BJ (cell line): ENCODE data around the gene C12orf75. TPM values are rescaled to one million over a fixed set of nuclear protein-coding genes. Genes with fewer than 3 reads are reported as not detected.
"Not testable (repeated sequence)": the region's sequence is repeated elsewhere in the genome, so short reads cannot be mapped to it uniquely, and the experiment has no call there.

Source experiments
- CTCF ChIA-PET: fragments of 350-600 bp; formaldehyde crosslinking; extraction: SDS; loops from one replicate; lab custom pipeline; 2021; ENCODE audit warnings: antibody characterized with exemption, inconsistent platforms; lab: Yijun Ruan, JAX
- POLR2A ChIA-PET: fragments of 300-600 bp; sonication (Branson Sonifier 250); formaldehyde crosslinking; extraction: SDS; loops from one replicate; lab custom pipeline; 2021; ENCODE audit warnings: antibody characterized with exemption; lab: Charles Lee
- DNase-seq: peaks from one replicate; pipeline ENCODE4 v3.0.0-alpha.2; 2011; ENCODE audit warnings: low read depth
- H3K27me3 ChIP-seq: 2 replicates; pipeline ENCODE4 v1.6.0; 2011; ENCODE audit warnings: low read length; ENCODE audit not compliant: control insufficient read depth, insufficient read depth
- H3K36me3 ChIP-seq: 2 replicates; pipeline ENCODE4 v1.5.1; 2011; ENCODE audit warnings: low read length; ENCODE audit not compliant: control insufficient read depth, insufficient read depth
- H3K4me3 ChIP-seq: 2 replicates; pipeline ENCODE4 v1.5.1; 2011; ENCODE audit warnings: low read depth, mild to moderate bottlenecking, control low read depth, low read length
- polyA plus RNA-seq: library from polyadenylated mRNA; depleted of rRNA; stranded (reverse); fragments of >200 nt; gene quantifications from 2 replicates; pipeline ENCODE4 v1.2.3, GENCODE V29; 2011
- TF ChIP-seq, protein P1 (sequence below): IDR thresholded peaks from 2 replicates; pipeline ENCODE4 v1.5.1; 2011; ENCODE audit warnings: low read depth, mild to moderate bottlenecking, control low read depth, inconsistent platforms, low read length, moderate library complexity; ENCODE audit not compliant: insufficient read depth

Gene C12orf75
- polyA plus RNA-seq, 1 experiment: 365 TPM

DNA sequence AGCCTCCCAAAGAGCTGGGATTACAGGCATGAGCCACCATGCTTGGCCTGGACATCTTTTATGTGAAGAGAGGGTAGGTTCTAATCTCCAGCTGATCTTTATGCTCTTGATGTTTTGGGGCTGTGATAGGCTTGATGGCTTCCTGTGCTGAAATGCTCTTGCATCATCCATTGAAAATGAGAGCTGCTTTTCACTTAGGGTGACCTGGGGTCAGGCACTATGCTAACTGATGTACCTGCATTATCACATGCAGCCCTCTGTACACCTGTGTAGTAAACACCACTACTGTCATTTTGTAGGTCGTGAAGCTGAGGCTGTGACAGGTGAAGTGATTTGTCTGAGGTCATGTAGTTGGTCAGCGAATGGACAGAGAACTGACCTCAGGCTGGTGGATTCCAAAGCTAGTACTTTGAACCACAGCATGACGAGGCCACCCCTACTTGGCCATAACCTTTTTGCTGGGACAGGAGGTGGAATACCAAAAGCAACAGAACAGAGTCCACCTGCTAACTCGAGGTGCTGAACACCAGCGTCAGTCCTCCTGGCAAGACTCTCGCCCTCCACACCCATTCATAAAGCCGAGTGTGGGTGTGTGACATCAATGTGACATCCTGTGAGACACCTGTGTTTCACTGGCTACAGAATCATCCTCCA, 69.1 kb downstream of the C12orf75 start:
- TF ChIP-seq, protein P1, sequence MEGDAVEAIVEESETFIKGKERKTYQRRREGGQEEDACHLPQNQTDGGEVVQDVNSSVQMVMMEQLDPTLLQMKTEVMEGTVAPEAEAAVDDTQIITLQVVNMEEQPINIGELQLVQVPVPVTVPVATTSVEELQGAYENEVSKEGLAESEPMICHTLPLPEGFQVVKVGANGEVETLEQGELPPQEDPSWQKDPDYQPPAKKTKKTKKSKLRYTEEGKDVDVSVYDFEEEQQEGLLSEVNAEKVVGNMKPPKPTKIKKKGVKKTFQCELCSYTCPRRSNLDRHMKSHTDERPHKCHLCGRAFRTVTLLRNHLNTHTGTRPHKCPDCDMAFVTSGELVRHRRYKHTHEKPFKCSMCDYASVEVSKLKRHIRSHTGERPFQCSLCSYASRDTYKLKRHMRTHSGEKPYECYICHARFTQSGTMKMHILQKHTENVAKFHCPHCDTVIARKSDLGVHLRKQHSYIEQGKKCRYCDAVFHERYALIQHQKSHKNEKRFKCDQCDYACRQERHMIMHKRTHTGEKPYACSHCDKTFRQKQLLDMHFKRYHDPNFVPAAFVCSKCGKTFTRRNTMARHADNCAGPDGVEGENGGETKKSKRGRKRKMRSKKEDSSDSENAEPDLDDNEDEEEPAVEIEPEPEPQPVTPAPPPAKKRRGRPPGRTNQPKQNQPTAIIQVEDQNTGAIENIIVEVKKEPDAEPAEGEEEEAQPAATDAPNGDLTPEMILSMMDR: no peak
- peaks cover 22% of the 10 kb centered on the region for H3K36me3 ChIP-seq
- H3K27me3 ChIP-seq: no peaks in the 10 kb centered on the region
- DNase-seq: no peak
- CTCF ChIA-PET: no interaction called here
- POLR2A ChIA-PET: no interaction called here
- no peak overlapping the region for H3K4me3 ChIP-seq

DNA sequence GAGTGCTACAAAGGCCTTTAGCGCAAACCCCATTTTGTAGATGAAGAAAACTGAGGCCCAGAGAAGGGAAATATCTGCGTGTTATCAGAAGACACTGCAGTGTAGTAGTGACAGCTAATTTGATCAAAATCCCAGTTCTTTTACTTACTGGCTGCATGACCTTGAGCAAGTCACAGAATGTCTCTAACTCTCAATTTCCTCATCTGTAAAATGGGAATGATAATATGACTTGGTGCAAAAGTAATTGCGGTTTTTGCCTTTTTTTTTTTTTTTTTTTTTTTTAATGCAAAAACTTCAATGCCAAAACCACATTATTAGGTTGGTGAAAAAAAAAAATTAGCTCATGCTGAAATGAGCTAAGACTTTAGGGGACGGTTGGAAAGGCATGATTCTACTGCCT, 69.7 kb downstream of the C12orf75 start:
- CTCF ChIA-PET: no interaction called here
- DNase-seq: no peak
- peaks cover 23% of the 10 kb centered on the region for H3K36me3 ChIP-seq
- POLR2A ChIA-PET: no interaction called here
- no peak overlapping the region for H3K4me3 ChIP-seq
- TF ChIP-seq, protein P1: no peak
- no peaks in the 10 kb centered on the region for H3K27me3 ChIP-seq

DNA sequence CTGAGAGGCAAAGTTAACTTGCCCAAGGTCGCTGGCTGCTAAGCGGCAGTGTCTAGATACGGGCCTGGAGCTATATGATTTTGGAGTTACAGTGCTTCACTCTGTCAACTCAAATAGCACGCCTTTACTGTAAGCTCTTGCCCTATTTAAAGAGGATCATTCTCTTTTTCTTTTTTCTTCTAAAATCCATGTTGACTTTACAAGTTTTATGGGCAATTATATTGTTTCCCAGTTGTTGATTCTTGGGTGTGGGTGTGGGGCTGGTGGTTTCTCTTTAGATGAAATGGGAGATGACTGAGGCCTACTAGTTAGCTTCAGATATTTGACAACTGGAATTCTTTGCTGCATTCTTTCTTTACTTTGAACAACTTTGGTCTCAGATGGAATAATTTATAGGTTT, 70.7 kb downstream of the C12orf75 start:
- no peak overlapping the region for H3K4me3 ChIP-seq
- peaks cover 29% of the 10 kb centered on the region for H3K36me3 ChIP-seq
- POLR2A ChIA-PET: interaction anchor here (0.6 to 0.7 kb wide), 3 partner anchors 17 to 315 kb away, joined by 4 to 14 read pairs (median 6); no protein-coding TSS in a partner anchor
- no peaks in the 10 kb centered on the region for H3K27me3 ChIP-seq
- no peak for DNase-seq
- CTCF ChIA-PET: no interaction called here
- TF ChIP-seq, protein P1: no peak

DNA sequence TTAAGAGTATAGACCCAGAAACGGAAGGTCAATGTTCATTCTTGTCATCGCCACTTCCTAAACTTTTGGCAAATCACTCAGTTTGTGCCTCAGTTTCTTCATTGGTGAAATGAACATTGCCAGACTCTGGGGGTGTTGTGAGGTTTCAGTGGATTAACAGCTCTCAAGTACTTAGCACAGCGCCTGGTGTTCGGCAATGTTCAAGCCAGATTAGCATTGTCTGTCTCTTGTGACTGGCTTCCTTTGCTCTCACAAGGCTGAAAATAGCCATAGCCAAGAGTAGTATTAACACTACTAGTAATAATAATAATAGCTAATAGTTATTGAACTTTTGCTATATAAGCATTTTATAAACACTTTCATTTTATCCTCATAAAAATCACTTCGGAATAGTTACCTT, 71.9 kb downstream of the C12orf75 start:
- H3K4me3 ChIP-seq: no peak overlapping the region
- no peak for DNase-seq
- TF ChIP-seq, protein P1: no peak
- peaks cover 29% of the 10 kb centered on the region for H3K36me3 ChIP-seq
- ChIA-PET CTCF (interaction anchor here (0.7 kb wide), 1 partner anchor 9 kb away, joined by 4 read pairs; no protein-coding TSS in a partner anchor), POLR2A (no interaction called here)
- no peaks in the 10 kb centered on the region for H3K27me3 ChIP-seq

DNA sequence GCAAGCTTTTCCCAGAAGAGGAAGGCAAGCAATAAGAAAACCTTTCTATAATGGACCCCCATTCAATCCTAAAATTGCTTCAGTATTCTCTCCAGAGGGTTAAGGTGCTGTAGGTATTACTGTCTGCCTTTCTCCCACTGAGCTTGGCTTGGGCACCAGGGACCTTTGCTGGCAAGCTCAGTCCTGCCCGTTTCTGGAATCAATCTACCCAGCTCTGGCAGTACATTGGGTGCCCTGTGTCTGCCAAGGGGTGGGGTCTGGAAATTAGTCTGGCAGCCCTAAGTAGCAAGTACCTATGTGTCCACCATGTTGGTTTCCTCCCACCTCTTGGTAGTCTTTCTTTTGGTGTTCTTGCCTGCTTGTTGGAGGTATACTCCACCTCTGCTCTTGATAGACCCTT, 72.6 kb downstream of the C12orf75 start:
- Histone ChIP-seq H3K36me3 (peaks cover 27% of the 10 kb centered on the region), H3K27me3 (no peaks in the 10 kb centered on the region), H3K4me3 (no peak overlapping the region)
- no peak for DNase-seq
- TF ChIP-seq, protein P1: no peak
- ChIA-PET CTCF (interaction anchor here (0.7 to 0.8 kb wide), 2 partner anchors 9 to 15 kb away, joined by 3 to 4 read pairs; no protein-coding TSS in a partner anchor), POLR2A (interaction anchor here (0.5 kb wide), 1 partner anchor 694 kb away, joined by 3 read pairs; no protein-coding TSS in a partner anchor)

DNA sequence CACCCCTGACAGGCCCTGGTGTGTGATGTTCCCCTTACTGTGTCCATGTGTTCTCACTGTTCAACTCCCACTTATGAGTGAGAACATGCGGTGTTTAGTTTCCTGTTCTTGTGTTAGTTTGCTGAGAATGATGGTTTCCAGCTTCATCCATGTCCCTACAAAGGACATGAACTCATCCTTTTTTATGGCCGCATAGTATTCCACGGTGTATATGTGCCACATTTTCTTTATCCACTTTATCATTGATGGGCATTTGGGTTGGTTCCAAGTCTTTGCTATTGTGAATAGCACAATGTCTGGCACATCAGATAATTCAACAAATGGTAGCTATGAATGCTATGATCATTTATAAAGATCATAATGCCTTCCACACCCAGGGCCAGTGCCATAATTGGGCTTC, 73.6 kb downstream of the C12orf75 start:
- CTCF ChIA-PET: interaction anchor here (1.8 kb wide), 1 partner anchor 11 kb away, joined by 4 read pairs; no protein-coding TSS in a partner anchor
- H3K27me3 ChIP-seq, POLR2A ChIA-PET, H3K4me3 ChIP-seq, DNase-seq: not testable (repeated sequence)
- H3K36me3 ChIP-seq: peaks cover 25% of the 10 kb centered on the region
